ENCODE measurements around the gene NKAIN2.

NKAIN2 gene

DNA sequence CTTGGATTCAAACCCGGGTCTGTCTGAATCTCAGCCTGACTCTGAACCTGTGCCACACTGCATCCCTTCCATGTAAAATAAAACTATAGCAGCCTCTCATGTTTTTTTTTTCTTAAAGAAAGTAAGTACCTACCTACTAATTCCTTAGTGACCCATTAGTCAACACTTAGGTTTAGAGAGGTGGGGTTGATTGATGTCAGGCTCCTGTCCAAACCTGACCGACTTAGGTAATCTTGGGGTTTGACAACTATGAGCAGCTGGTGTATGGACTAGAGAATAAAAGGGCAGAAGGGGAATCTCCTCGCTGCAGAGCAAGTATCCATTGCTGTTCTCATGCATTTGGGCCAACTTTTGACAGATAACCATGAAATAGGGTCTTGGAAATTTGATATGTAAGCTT, 6.5 kb downstream of the NKAIN2 start:
- DNase-seq: peak; percentile 90

DNA sequence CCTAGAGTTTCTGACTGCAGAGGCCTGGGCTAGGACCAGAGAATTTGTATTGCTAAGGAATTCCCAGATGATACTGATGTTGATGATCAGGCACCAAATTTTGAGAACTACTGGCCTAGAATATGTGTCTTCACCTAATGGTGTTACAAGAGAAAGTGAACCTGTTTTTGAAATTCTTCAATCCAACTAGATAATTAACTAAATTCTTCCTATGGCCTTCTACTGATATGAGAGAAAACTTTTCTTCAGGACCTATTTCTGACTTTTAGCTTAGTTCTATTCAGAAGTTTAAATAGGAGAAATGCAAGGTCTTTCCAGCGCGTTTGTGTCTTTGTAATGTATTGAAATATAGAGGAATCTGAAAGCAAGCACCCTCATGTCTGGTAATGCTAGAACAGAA, 7.3 kb downstream of the NKAIN2 start:
- DNase-seq: peak; percentile 45

DNA sequence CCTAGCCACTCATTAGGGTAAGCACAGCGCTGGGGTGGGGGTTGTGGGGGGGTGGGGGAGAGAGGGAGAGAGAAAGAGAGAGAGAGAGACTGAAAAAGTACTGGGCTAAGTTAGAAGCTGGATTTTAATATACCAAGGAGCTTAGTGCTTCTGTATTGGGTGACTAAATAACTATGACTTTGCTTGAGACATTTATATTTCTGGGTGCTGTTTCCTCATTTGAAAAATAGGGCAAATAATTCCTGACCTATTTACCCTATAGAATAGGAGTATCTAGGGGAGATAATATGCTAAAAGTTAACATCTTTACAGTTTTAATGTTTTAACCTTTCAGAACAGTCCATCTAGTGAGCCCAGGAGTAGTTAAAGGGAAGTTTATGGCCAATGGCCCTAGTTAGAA, 7.7 kb downstream of the NKAIN2 start:
- no peak for DNase-seq

DNA sequence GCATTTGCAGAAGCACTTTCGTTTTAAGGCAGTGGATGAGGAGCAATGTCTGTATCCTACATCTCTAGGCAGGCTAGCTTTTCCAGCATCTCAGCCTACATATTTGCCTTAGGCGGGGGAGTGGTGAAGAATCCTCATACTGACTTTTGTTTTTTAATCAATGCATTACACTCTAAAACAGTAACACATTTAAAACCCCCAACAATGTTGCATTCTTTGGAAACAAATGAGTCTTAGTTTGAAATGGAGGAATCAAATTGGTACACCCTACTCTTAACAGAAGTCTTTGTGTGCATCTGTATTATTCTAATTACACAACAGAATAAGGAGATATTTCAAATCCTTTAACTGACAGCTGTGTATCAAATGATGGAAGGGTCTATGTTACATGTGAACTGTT, 9.0 kb downstream of the NKAIN2 start:
- peak; percentile 43 for DNase-seq

DNA sequence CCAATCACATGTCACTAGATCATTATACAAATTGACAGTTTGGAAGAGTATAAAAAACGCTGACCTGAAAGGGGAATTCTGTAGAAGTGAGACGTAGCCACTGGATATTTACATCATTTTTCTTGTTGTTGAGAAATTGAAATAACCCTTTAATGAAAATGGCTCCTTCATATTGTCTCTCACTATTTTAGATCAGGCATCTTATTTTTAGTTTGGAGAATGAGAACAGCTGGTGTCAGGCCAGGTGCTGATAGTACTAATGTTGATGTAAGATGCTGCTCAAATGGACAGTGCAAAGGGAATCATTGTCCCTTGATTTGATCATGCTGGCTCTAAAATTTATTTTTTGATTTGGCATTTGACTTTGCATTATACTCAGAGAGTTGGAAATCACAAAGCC, 17.4 kb downstream of the NKAIN2 start:
- DNase-seq: no peak

DNA sequence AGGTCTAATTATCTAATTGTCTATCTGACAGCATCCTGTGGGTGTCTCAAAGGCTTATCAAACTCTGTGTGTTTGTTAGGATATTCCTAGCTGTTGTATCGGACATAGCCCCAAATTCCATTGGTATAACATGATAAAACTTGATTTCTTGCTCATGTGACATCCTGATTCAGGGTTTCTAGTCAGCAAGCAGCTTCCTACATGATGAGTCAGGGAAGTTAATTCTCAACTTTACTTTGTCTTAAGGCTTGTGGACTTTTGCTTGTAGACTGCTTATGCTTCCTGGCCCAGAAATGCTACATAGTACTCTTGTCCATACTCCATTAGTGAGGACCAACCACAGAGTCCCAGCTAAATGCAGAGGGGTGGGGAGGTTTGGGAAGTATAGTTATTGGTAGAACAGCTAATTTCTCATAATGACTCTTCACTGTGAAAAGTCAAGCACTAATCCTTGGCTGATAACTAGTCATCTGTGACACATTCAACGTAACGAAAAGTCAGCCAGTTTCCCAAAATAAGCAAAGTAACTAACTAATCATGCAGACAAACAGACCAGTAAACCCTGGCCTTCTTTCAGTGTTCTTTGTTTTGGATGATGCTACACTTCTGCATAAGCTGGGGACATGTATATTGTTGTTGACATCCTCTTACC, 25.8 kb downstream of the NKAIN2 start:
- peak; percentile 36 for DNase-seq

DNA sequence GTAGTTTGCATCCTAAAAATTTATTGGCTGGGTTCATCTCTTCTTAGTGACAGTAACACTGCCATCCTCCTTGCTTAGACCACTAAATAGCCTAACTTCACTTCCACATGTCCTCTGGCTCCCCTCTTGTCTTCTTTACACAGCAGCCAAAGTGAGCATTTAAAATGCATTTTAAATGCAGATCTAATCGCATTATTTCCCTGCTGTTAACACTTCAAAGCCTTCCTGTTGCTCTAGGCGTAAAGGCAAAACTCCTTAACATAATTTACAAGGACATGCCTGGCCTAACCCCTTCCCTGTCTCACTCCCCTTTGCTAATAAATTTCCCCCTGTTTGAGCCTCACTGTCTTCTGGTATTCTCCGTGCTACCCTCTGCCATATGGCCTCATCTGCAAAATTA, 26.5 kb downstream of the NKAIN2 start:
- DNase-seq: peak; percentile 70

DNA sequence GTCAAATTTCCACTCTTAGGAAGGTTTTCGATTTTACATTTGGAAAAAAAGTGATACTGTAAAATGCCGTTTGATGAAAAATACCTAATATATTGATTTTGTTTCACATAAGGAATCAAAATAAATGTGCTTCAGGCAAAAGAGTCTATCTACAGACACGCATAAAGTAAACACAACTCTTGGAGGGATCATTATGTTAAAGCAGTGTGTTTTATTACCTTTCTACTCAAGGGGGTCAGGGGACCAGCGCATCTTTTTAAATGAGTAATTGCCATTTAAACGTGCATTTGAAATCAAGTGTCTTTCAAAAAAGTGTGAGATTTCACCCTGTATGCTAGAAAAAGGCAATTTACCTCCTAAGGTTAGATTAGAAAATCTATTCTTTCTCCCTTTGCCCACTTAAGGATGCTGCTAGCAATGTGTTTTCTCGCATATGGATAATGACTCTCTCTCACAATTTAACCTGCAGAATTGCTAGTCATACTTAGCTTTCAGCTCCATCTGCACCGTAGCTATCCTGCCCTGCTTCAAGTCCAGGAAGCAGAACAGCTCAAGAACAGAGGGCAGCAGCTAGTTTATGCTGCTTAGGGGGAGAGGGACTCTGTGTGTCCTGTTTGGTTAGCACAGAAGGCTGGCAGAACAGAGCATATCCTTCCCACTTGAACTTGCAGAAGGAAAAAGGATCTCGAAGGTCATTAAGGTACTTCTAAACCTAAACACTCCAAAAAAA, 35.0 kb downstream of the NKAIN2 start:
- peak; percentile 94 for DNase-seq

DNA sequence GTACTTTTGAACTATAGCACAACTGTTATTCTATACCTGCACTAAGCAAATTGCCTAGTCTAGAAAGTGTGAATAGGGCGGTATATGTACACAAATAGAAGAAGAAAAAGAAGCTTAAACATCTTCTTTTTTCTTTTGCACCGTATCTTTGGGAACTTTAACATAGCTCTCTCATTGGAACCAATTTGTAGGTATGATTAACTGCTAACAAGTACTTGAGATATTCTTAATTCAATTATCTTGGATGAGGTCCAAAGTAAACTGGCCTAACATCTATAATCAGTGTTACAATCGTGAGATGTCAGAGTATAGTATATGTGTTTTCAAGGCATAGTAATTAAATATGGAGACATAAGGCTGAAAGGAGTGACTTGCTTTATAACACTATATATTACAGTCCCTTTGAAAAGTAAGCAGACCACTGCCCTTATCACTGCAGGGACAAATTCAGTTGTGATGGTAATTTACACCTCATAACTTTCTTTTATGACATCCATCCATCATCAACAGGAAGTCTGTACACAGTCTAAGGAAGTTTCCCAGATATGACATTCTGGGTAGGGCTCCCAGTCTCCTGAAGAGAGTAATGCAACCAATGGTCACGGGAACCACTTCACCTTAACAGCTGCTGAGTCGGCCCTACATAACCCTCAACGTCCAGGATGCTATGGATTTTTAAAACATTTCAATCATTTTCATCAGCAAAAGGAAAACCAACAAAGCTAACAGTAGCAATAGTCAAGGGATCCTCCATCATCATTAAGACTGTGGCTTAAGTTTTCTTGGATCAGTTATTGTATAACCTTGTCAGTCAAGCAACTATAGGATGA, 37.6 kb downstream of the NKAIN2 start:
- peak; percentile 100 for DNase-seq

DNA sequence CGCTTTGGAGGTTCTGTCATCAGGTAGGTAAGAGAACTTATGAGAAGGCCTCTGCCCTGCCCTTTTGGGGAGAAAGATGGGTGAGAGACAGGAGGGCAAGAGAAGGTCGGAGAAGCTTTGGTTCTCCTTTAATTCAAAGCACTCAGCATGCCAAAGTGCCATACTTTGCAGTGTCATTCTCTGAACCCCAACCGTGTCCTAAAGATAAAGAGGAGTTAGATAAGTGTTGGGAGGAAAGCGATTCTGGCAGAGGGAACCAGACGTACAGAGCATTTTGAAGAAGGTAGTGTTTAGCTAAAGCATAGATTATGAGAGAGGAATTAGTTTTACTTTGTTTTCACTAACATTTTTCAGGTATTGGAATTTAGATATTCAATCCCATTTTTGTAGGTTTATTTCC, 40.3 kb downstream of the NKAIN2 start:
- no peak for DNase-seq

DNA sequence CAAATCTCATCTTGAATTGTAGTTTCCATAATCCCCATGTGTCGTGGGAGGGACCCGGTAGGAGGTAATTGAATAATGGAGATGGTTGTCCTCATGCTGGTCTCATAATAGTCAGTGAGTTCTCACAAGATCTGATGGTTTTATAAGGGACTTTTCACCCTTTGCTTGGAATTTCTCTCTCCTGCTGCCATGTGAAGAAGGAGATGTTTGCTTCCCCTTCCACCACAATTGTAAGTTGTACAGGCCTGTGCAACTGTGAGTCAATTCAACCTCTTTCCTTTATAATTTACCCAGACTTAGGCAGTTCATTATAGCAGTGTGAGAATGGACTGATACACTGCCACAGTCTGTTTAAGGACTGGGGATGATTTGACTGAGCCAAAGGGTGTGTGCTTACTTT, 44.7 kb downstream of the NKAIN2 start:
- no peak for DNase-seq

DNA sequence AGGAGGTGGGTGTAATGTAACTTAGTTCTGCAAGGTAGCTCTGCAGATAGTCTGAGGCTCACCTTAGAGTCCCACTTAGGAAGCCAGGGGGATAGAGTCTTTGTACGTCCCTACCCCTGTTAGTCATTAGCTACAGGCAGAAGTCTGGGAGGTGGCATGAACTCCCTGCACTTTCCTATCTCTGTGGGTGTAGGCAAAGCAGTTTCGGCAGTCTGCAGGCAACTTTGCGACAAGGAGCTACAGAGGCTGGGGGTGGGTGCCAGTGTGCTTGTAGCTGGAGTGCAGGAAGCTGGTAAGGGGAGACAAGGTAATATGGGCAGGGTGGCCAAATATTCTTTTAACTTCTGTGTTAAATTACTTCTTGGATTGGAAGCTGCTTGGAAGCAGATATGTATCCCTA, 45.7 kb downstream of the NKAIN2 start:
- DNase-seq: no peak

DNA sequence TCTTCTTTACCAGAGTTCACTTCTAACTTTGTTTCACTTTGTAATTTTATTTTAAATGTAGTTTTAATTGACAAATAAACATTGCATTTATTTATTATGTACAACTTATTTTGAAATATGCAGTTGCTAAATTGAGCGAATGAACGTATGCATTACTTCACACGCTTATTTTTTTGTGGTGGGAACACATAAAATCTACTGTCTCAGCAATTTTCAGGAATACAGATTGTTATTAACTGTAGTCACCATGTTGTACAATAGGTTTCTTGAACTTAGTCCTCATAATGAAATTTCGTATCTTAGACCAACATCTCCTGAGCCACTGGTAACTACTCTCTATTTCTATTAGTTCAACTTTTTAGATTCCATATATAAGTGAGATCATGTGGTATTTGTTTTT, 46.9 kb downstream of the NKAIN2 start:
- DNase-seq: no peak

DNA sequence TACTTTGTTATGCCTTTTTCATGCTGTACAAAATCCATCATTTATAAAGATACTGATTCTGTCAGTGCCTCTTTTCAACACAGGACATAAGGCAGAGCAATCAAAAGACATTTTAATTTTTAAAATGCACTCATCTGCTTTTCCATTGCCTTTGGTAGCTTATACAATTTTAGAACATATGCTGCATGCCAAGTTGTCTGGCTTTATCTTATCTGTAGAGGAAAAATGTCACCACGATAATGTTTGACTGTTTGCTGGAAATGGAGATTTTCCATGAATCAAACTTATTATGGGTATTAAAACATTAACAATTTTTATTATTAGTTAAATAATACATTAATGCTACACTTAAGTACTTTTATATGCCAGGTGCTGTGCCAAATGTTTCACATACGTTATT, 50.5 kb downstream of the NKAIN2 start:
- no peak for DNase-seq

DNA sequence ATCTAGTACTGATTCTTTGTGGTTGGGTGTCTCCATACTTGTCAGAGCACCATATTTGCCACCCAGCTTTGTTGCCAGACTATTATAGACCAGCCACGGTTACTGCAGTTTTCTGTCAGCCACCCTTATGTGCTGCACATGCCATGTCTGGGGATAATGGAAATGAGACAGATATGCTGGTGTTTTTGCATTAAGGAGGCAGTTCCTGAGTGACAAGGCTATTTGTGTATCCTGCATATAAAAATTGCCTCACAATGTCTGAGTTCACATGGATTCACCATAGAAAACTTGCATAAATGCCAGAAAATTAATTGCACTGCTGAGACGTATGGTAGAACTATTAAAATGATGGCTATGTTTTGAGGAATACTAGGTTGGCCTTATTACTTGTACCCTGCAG, 51.8 kb downstream of the NKAIN2 start:
- peak; percentile 73 for DNase-seq

DNA sequence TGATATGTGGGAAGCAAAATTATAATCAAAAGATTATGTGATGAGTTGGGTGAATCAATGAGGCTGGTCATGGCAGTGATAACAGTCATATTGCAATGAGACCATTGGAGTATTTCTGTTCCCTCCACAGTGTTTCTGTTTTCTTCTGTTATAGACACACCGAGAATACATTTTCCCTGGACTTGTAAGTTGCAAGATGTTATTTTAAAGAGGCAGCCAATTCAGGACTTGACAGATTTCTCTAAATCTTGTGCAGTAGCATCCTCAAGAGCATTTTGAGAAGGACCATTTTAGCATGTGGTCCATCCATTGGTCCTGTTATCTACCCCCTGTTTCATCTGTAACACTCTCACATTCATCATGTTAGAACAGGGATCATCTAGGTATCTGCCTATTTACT, 55.6 kb downstream of the NKAIN2 start:
- DNase-seq: no peak

DNA sequence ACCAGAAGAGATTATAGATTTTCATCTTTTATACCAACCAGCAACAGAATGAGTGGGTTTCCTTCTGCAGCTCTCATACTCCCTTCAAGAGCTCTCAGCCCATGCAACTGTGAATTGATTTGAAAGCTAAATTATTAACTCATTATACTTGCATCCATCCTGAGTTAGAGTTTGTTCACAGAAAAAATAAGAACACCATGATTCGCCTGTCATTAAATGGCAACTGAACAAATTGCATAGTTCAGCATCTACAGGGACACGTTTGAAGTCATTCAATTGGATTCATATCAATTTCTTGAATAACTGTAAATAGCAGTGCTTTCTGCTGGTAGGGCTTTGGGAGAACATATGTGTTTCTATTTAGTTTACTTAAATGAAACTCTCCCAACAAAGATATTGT, 65.7 kb downstream of the NKAIN2 start:
- DNase-seq: no peak

DNA sequence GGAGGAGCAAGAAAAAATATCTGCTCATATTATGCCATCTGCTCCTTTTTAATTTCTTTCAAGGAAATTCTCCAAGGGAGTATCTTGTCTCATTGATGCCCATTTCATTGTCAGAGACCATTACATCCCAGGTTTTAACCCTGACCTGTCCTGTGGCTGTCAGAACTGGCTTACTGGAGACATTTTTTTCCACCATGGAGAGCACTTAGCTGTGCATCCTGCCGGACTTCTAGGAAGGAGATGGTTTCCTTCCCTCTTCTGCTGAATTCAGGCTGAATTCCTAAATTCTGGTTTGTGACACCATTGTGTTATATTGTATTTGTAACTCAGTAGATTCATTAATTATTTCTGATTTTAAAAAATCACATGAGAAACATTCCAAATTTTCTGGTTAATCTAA, 70.3 kb downstream of the NKAIN2 start:
- peak; percentile 56 for DNase-seq

DNA sequence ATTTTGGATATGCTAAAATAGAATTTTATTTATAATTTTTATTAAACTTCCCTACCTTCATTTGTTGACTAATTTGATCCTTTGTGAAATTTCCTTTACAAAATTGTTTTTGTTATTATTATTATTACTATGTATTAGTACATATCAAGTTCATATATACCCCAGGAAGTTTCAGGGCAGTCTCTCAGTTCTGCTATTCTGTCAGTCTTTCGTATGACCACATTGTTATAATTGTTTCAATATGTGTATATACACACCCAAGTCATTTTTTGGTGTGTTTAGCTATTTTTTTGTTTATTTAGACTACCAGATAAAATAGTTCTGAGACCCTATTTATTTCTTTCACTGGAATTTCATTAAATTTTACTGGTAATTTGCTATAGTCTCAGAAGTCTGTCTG, 72.1 kb downstream of the NKAIN2 start:
- no peak for DNase-seq

DNA sequence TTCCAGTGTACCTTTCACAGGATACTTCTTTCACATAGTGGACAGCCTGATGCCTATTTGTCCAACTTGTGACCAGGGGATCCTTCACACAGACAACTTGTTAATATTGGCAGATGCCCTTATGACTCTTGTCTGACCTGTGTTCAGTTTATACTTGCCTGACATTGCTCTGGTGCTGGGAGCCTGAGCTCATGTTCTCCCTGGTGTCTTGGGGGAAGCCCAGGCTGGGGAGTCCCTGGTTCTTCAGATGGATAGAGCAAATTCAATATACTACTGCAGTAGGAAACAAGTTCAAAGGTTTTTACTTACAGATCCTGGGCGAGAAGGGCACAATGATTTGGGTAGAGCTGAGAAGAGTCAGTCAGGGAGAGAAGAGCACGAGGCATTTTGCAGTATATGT, 76.1 kb downstream of the NKAIN2 start:
- no peak for DNase-seq

DNA sequence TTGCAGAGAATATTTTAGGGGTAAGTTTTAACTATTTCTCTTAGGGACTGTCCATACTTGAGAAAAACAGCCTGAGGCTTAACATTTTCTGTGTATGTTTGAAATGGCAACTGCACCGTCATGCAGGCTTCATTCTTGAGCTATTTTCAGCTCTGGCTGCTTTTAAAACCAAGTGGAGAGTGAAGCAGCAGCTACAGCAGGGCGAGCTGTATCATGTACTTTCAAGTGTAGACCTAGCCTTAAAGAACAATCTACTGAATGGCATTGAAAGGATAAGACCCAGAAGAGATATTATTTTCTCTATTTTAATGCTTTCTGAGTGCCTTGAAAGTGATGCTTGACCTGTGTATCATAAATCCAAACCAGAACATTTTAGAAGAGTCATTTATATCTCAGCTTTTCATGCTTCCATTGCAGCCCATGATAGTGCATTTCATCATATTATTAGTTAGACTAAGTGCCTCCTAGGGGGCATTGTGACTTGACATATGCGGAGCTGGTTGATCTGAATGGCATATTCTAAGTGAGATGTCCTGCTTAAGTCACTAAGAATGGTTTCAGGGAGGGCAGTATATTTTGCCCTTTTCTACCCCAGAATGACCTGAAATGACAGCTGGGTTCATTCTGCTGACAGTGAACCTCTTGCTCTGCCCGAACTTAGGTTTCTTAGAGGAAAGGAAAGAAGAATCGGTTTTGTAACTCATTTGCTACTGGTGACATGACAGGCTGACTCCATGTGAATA, 85.3 kb downstream of the NKAIN2 start:
- peak; percentile 52 for DNase-seq

DNA sequence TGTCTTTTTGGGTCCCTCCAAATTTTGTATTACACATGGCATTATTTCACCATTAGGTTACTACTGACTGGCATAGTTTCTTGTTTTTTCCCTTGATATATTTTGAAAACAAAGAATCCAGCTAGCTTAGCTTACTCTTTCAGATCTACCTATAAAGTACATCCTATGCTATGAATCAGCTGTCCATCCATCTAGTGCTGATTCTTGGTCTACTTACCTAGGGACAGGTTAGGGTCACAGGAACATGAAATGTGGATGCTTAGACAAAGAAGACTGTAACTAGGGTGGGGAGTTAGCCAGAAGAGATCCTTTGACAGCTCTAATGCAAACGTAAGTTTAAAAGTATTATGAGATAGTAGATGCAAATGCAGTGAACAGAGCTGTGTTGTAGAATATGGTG, 91.7 kb downstream of the NKAIN2 start:
- no peak for DNase-seq

DNA sequence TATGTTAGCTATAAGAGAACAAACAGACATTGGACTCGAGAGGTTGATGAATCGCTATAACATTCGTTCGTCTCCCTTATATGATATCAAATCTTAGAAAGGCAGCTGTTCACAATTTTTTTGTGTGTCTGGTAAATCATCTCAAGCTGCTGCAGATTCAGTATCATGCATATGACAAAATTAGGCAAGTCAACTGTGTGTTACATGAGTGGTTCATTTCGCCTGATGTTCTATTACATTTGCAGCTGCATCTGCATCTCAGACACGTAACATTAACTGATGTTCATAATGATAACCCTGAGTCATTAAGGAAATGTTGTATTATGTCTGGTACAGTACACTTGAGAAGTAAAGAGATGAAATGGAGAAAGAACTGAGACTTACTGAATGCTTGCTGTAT, 92.1 kb downstream of the NKAIN2 start:
- no peak for DNase-seq

Data from NCI-H69 (cell line).